NAMALWA (cell line): ENCODE results near the gene SNED1.

ENCODE experiments used
- DNase-seq: peaks from one replicate; pipeline ENCODE4 v3.0.0-alpha.2; 2015; ENCODE audit warnings: low spot score

Gene SNED1

GRCh38 chr2:241109210-241110088 lies 111.0 kb downstream of the SNED1 start:
- DNase-seq = no peak

GRCh38 chr2:241110089-241110606 lies 111.7 kb downstream of the SNED1 start:
- no peak for DNase-seq

- peak; percentile 9 for DNase-seq
Measured at GRCh38 chr2:241110607-241111439, 112.4 kb downstream of the SNED1 start.

- no peak for DNase-seq
Measured at GRCh38 chr2:241111440-241111805, 113.0 kb downstream of the SNED1 start.

- DNase-seq = no peak
Measured at GRCh38 chr2:241112046-241112445, 113.6 kb downstream of the SNED1 start.

GRCh38 chr2:241112592-241112991 lies 114.2 kb downstream of the SNED1 start:
- DNase-seq = no peak

- no peak for DNase-seq
Measured at GRCh38 chr2:241114836-241115235, 116.4 kb downstream of the SNED1 start.

GRCh38 chr2:241115361-241115760 lies 116.9 kb downstream of the SNED1 start:
- no peak for DNase-seq

GRCh38 chr2:241116606-241117560 lies 118.5 kb downstream of the SNED1 start:
- DNase-seq = no peak

GRCh38 chr2:241118737-241119505 lies 120.5 kb downstream of the SNED1 start:
- no peak for DNase-seq

GRCh38 chr2:241120440-241120839 lies 122.0 kb downstream of the SNED1 start:
- no peak for DNase-seq

- DNase-seq = no peak
Measured at GRCh38 chr2:241121008-241121407, 122.6 kb downstream of the SNED1 start.

- no peak for DNase-seq
Measured at GRCh38 chr2:241122376-241123002, 124.1 kb downstream of the SNED1 start.

- no peak for DNase-seq
Measured at GRCh38 chr2:241123816-241124536, 125.6 kb downstream of the SNED1 start.

GRCh38 chr2:241125626-241126025 lies 127.2 kb downstream of the SNED1 start:
- DNase-seq = no peak

GRCh38 chr2:241126201-241126611 lies 127.8 kb downstream of the SNED1 start:
- no peak for DNase-seq

GRCh38 chr2:241126771-241127202 lies 128.4 kb downstream of the SNED1 start:
- DNase-seq = no peak

GRCh38 chr2:241128266-241128665 lies 129.8 kb downstream of the SNED1 start:
- DNase-seq = no peak

- no peak for DNase-seq
Measured at GRCh38 chr2:241129086-241129871, 130.9 kb downstream of the SNED1 start.
